Heart left ventricle (tissue), 13 donors: Measurements from ENCODE around the gene WDR75.

Source experiments
- CTCF ChIP-seq, 12 donors: fragments of 200-600 bp; sonication (generic) in 4 of 12; IDR thresholded peaks; one replicate each; pipeline versions ENCODE4 v1.5.0 to v1.8.0; 2018 to 2022; ENCODE audit warnings: antibody characterized with exemption in 12 of 12, mild to moderate bottlenecking in 5 of 12
- POLR2A ChIP-seq, 2 donors: fragments of 450-650 bp; IDR thresholded peaks; one replicate each; pipeline ENCODE4 v1.6.1; 2017; ENCODE audit warnings: antibody characterized with exemption in 2 of 2, mild to moderate bottlenecking in 2 of 2, moderate library complexity in 2 of 2
- donor health status: ischemic (EF 13 %, LVEDD 7.1; RV severe dilation, severe dysfunction).
- donor health status: DM: no; HTN: yes; CAD: no.
- donor health status: DM: no; HTN: no; CAD: no.
- donor health status: ischemic (EF 25% LVEDD 6.9; RV normal size, moderate dysfunction).
- donor health status: ischemic (EF 25% LVEDD 5.7; RV mildly dilated, moderate dysfunction).
- donor health status: ischemic (EF 35%, LVEDD 5.7; RV mildly dilated, moderate dysfunction).
- donor health status: nonischemic (EF 11% LVEDD 7.7; RV severe dilation, severe dysfunction).
- donor health status: DM: yes; HTN: yes; CAD: no.
- donor health status: PGD.
- donor health status: ischemic (EF 29% LVEDD 5.4; RV normal size, mild dysfunction).
- donor health status: nonischemic (EF 23%, LVEDD 6.1; RV moderate dilation, normal function).

DNA sequence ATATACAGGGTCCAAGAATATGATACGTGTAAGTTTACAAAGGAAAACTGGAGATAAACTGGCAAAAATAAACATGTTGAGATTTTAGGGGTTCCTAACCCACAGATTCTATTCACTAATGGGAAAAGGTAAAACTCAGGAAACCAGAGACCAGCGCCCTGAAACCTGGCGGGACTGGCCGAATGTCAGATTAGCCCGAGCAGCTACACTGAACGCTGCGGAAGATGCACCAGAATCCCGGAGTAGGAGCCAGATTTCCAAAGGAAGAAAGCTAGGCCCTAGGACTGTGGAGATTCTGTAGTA lies 679 bp upstream of the WDR75 start:
- TF ChIP-seq POLR2A (IDR thresholded peaks at IDR 0.05): peak in 1 of 2 donors; percentile 27
- no peak for TF ChIP-seq CTCF (IDR thresholded peaks at IDR 0.05)
